Mesenchymal stem cell (in vitro differentiated cells and primary cell): Measurements from ENCODE around the gene FAM89B.

ENCODE experiments used
- DNase-seq: peaks from one replicate; pipeline ENCODE4 v3.0.0-alpha.2; 2013
- H2AFZ ChIP-seq: one replicate; pipeline ENCODE4 v1.6.1; 2013; ENCODE audit warnings: low read depth, mild to moderate bottlenecking, control low read depth, inconsistent platforms, low read length, moderate library complexity
- H2AK5ac ChIP-seq: 2 replicates; pipeline ENCODE4 v1.6.1; 2013; ENCODE audit warnings: low read length, moderate library complexity, mild to moderate bottlenecking, inconsistent platforms; ENCODE audit not compliant: severe bottlenecking
- H2BK120ac ChIP-seq: one replicate; pipeline ENCODE4 v1.6.1; 2013; ENCODE audit warnings: low read depth, mild to moderate bottlenecking, inconsistent platforms, low read length, moderate library complexity
- H2BK12ac ChIP-seq, 2 experiments: one replicate each; pipeline ENCODE4 v1.6.1; 2013; ENCODE audit warnings: inconsistent platforms in 2 of 2, low read length in 2 of 2, mild to moderate bottlenecking in 2 of 2, moderate library complexity in 2 of 2, control low read depth in 1 of 2
- H2BK15ac ChIP-seq: one replicate; pipeline ENCODE4 v1.6.1; 2013; ENCODE audit warnings: mild to moderate bottlenecking, low read depth, inconsistent platforms; ENCODE audit not compliant: poor library complexity, severe bottlenecking
- H2BK5ac ChIP-seq: 2 replicates; pipeline ENCODE4 v1.6.1; 2013; ENCODE audit warnings: low read depth, mild to moderate bottlenecking, low read length, control low read depth, inconsistent platforms; ENCODE audit not compliant: poor library complexity, severe bottlenecking
- H3K14ac ChIP-seq, 2 experiments: one replicate each; pipeline ENCODE4 v1.6.1; 2013; ENCODE audit warnings: inconsistent platforms in 2 of 2, low read length in 2 of 2, control low read depth in 1 of 2, mild to moderate bottlenecking in 1 of 2, moderate library complexity in 1 of 2
- H3K18ac ChIP-seq, 2 experiments: one replicate each; pipeline ENCODE4 v1.6.1; 2013; ENCODE audit warnings: inconsistent platforms in 2 of 2, low read length in 2 of 2, control low read depth in 1 of 2, low read depth in 1 of 2, mild to moderate bottlenecking in 1 of 2
- H3K23ac ChIP-seq, 2 experiments: one replicate each; pipeline ENCODE4 v1.6.1; 2013; ENCODE audit warnings: inconsistent platforms in 2 of 2, low read length in 2 of 2, mild to moderate bottlenecking in 2 of 2, moderate library complexity in 2 of 2, control low read depth in 1 of 2
- H3K27ac ChIP-seq: 2 replicates; pipeline ENCODE4 v1.5.1; 2013; ENCODE audit warnings: mild to moderate bottlenecking, moderate library complexity, low read length, control low read depth, inconsistent platforms; ENCODE audit not compliant: poor library complexity, severe bottlenecking
- H3K27me3 ChIP-seq, 2 experiments: 2 replicates each; pipeline versions ENCODE4 v1.6.1 to v1.7.0; 2013; ENCODE audit warnings: low read length in 2 of 2, mild to moderate bottlenecking in 2 of 2, moderate library complexity in 2 of 2, control low read depth in 1 of 2, inconsistent platforms in 1 of 2; ENCODE audit not compliant: control insufficient read depth in 1 of 2, insufficient read depth in 1 of 2
- H3K36me3 ChIP-seq, 2 experiments: 2 replicates each; pipeline versions ENCODE4 v1.6.1 to v1.7.0; 2013; ENCODE audit warnings: low read length in 2 of 2, control low read depth in 1 of 2, inconsistent platforms in 1 of 2, low read depth in 1 of 2, mild to moderate bottlenecking in 1 of 2; ENCODE audit not compliant: insufficient read depth in 2 of 2, control insufficient read depth in 1 of 2
- H3K4ac ChIP-seq, 2 experiments: one replicate each; pipeline ENCODE4 v1.6.1; 2013; ENCODE audit warnings: inconsistent platforms in 2 of 2, low read length in 2 of 2, mild to moderate bottlenecking in 2 of 2, moderate library complexity in 2 of 2, control low read depth in 1 of 2, low read depth in 1 of 2
- H3K4me1 ChIP-seq: 2 replicates; pipeline ENCODE4 v1.6.1; 2013; ENCODE audit warnings: low read depth, low read length, control low read depth; ENCODE audit not compliant: control insufficient read depth, insufficient read depth
- H3K4me2 ChIP-seq: 2 replicates; pipeline ENCODE4 v1.6.1; 2013; ENCODE audit warnings: low read length, mild to moderate bottlenecking, inconsistent platforms; ENCODE audit not compliant: poor library complexity, severe bottlenecking
- H3K4me3 ChIP-seq, 2 experiments: 2 replicates each; pipeline versions ENCODE4 v1.5.1 to v1.7.0; 2013; ENCODE audit warnings: low read length in 2 of 2, mild to moderate bottlenecking in 2 of 2, control low read depth in 1 of 2, low read depth in 1 of 2; ENCODE audit not compliant: insufficient read depth in 1 of 2
- H3K79me1 ChIP-seq: replicated peaks from 2 replicates; pipeline ENCODE4 v1.6.1; 2013; ENCODE audit warnings: mild to moderate bottlenecking, control low read depth, low read length, inconsistent platforms; ENCODE audit not compliant: poor library complexity, severe bottlenecking
- H3K9ac ChIP-seq: 2 replicates; pipeline ENCODE4 v1.7.0; 2013; ENCODE audit warnings: mild to moderate bottlenecking, low read length, moderate library complexity
- H3K9me3 ChIP-seq: 2 replicates; pipeline ENCODE4 v1.7.0; 2013; ENCODE audit warnings: mild to moderate bottlenecking, low read length; ENCODE audit not compliant: control insufficient read depth
- H4K8ac ChIP-seq: one replicate; pipeline ENCODE4 v1.6.1; 2013; ENCODE audit warnings: inconsistent platforms, mild to moderate bottlenecking, low read length, moderate library complexity
- H4K91ac ChIP-seq: one replicate; pipeline ENCODE4 v1.6.1; 2013; ENCODE audit warnings: mild to moderate bottlenecking, low read length, inconsistent platforms
- WGBS: methylation state at CpG from one replicate; pipeline ENCODE4 v1.1.7; 2013; ENCODE audit warnings: mixed read lengths; 5-methylcytosine and 5-hydroxymethylcytosine counted together

The FAM89B gene

DNA sequence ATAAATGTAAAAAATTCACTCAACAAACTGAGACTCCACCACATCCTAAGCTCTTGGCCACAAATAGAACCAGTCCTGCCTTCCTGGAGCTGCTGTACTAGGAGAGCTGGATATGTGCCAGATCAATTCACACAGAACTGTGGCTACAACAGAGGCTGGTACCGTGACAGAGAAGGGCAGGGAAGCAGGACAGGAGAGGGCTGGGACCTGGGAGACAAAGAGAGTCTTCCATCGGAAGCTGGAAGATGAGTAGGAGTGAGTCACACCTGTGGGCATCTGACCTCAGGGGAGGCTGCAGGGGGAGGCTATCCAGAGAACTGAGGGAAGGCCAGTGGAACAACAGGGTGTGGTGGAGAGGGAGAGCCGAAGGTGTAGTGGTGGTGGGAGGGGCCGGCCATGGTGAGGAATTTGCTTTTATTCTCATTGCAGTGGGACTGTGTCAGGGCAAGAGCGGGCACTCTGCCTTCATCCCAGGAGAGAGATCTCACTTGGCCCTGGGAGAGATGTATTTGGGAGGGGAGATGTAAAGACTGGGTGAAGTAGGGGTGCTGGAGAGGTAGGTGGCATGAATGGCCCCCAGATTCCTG, 12.3 kb upstream of the FAM89B start:
- Histone ChIP-seq H3K36me3 (no peaks in the 10 kb centered on the region), H4K8ac (peak overlapping the region; percentile 16), H2AFZ (no peak overlapping the region), H3K9ac (peak overlapping the region; percentile 81), H3K18ac (peak overlapping the region; percentile 23 to 44), H2BK12ac (peak overlapping the region; percentile 28 to 46), H2AK5ac (peak overlapping the region; percentile 6), H3K4me1 (peaks cover 50% of the 10 kb centered on the region), H2BK120ac (no peak overlapping the region), H2BK5ac (no peak overlapping the region), H3K4me2 (no peak overlapping the region), H3K23ac (no peak overlapping the region), H3K79me1 (peaks cover 4% of the 10 kb centered on the region), H3K4ac (peak overlapping the region in 1 of 2 experiments; percentile 37), H3K14ac (no peak overlapping the region), H3K9me3 (no peaks in the 10 kb centered on the region), H3K4me3 (no peak overlapping the region), H4K91ac (no peak overlapping the region), H3K27me3 (no peaks in the 10 kb centered on the region), H2BK15ac (peak overlapping the region; percentile 50), H3K27ac (peak overlapping the region; percentile 92)
- DNase-seq, result peak; percentile 68
- WGBS, result 22% methylated on average over 5 of the region's 5 CpGs

DNA sequence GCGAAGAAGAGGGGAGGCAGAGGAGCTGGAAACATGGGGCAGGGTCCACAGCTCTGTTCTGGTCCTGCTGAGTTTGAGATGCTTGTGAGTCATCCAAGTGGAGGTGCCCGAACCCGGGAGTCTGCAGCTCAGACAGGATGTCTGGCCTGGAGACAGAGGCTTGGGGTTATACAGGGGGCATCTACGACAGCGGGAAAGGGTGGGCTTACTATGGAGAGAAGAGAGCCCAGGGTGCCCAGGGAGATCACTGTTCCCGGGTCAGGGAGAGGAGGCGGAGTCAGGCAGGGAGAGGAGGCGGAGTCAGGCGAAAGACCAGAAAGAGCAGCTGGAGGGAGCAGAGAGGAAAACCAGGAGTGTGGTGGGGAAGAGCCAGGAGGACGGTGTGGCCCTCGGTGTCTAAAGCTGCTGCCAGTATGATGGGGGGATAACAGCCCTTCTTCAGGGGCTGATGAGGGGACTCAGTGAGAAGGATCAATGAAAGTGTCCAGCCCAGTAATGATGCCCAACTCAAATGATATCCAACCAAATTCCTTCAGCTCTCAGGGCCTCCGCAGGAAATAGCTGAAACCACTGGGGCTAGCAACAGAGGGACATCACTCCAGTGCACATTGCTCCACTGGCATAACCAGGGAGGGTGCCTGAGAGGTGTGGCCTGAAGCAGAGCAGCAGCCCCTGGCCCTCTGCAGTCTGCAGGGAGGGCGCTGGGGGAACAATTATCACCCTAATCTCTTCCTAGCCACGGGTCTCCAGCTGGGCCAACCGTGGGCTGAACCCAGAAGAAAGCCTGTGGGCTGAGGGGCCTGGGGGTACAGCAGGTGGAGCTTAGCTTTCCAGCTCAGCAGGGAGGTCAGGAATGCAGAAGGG, 11.6 kb upstream of the FAM89B start:
- H3K27ac ChIP-seq, result peak overlapping the region; percentile 92

DNA sequence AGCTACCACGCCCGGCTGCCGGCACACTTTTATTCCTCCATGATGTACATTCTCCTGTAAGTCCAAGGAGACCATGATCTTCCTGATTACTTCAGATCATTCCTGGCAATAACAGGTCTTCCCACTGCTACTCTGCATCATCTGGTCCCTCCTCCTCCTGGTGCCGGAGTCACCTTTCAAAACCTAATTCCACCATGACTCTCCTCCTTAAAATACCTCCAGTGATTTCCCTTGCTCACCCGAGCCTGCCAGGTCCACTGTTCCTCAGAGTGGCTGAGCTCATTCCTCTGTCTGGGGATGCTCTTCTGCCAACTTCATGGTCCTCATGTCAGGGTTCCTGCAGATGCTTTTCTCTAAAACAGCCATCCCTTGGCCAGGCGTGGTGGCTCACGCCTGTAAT, 10.3 kb upstream of the FAM89B start:
- WGBS, result 94% methylated on average over 7 of the region's 7 CpGs
- H2BK15ac ChIP-seq, result no peak overlapping the region
- no peak overlapping the region for H2BK5ac ChIP-seq
- H2AK5ac ChIP-seq, result no peak overlapping the region
- no peak overlapping the region for H3K27ac ChIP-seq
- no peaks in the 10 kb centered on the region for H3K9me3 ChIP-seq
- no peak overlapping the region for H4K91ac ChIP-seq
- no peak overlapping the region for H3K18ac ChIP-seq
- H3K27me3 ChIP-seq, result no peaks in the 10 kb centered on the region
- H3K4ac ChIP-seq, result peak overlapping the region in 1 of 2 experiments; percentile 13
- peaks cover 34% of the 10 kb centered on the region for H3K4me1 ChIP-seq
- H3K4me3 ChIP-seq, result no peak overlapping the region
- no peak overlapping the region for H3K14ac ChIP-seq
- DNase-seq, result no peak
- H4K8ac ChIP-seq, result no peak overlapping the region
- H2BK12ac ChIP-seq, result no peak overlapping the region
- no peak overlapping the region for H3K4me2 ChIP-seq
- peaks cover 0 to 5% of the 10 kb centered on the region in 2 experiments for H3K36me3 ChIP-seq
- H3K9ac ChIP-seq, result no peak overlapping the region
- H3K23ac ChIP-seq, result no peak overlapping the region
- peaks cover 4% of the 10 kb centered on the region for H3K79me1 ChIP-seq
- no peak overlapping the region for H2AFZ ChIP-seq
- no peak overlapping the region for H2BK120ac ChIP-seq

More for the DNA sequence above, 11.6 kb upstream of the FAM89B start:
- Histone ChIP-seq H4K91ac (peak overlapping the region; percentile 11), H3K9me3 (no peaks in the 10 kb centered on the region), H4K8ac (peak overlapping the region; percentile 78), H3K14ac (peak overlapping the region in 1 of 2 experiments; percentile 19), H3K4ac (peak overlapping the region in 1 of 2 experiments; percentile 61), H3K23ac (no peak overlapping the region), H3K4me1 (peaks cover 42% of the 10 kb centered on the region), H3K27me3 (no peaks in the 10 kb centered on the region), H2AK5ac (peak overlapping the region; percentile 26), H3K4me3 (no peak overlapping the region), H3K4me2 (no peak overlapping the region), H2AFZ (peak overlapping the region; percentile 7), H3K79me1 (peaks cover 1% of the 10 kb centered on the region), H2BK120ac (no peak overlapping the region), H3K18ac (peak overlapping the region; percentile 44 to 53), H2BK15ac (no peak overlapping the region), H3K36me3 (no peaks in the 10 kb centered on the region), H3K9ac (peak overlapping the region; percentile 22), H2BK5ac (no peak overlapping the region), H2BK12ac (peak overlapping the region; percentile 28 to 46)
- peak; percentile 72 for DNase-seq
- WGBS, result 16% methylated on average over 12 of the region's 15 CpGs

DNA sequence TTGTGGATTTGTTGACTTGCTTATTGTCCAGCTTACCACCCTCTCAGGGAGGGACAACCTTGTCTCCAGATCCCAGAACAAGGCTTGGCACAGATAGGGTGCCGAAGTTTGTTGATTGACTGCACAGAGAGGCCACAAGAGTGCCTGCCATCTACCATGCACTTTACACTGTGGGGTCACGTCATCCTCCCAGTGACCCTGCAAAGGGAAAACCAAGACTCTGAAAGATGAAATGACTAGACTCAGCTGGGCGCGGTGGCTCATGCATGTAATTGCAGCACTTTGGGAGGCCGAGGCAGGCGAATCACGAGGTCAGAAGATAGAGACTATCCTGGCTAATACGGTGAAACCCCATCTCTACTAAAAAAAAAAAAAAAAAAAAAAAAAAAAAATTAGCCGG, 9.6 kb upstream of the FAM89B start:
- Histone ChIP-seq H3K4me2 (no peak overlapping the region), H3K9me3 (no peaks in the 10 kb centered on the region), H3K9ac (no peak overlapping the region), H2BK12ac (no peak overlapping the region), H3K4me1 (peaks cover 29% of the 10 kb centered on the region), H2AFZ (no peak overlapping the region), H3K27ac (no peak overlapping the region), H3K4ac (no peak overlapping the region), H4K91ac (no peak overlapping the region), H2BK15ac (no peak overlapping the region), H3K36me3 (peaks cover 0 to 6% of the 10 kb centered on the region in 2 experiments), H3K14ac (no peak overlapping the region), H3K79me1 (peaks cover 8% of the 10 kb centered on the region), H4K8ac (no peak overlapping the region), H3K23ac (no peak overlapping the region), H3K4me3 (no peak overlapping the region), H2BK120ac (no peak overlapping the region), H3K27me3 (no peaks in the 10 kb centered on the region), H2BK5ac (no peak overlapping the region), H3K18ac (no peak overlapping the region), H2AK5ac (no peak overlapping the region)
- 95% methylated on average over 8 of the region's 9 CpGs for WGBS
- no peak for DNase-seq
